Peyer's patch (tissue), 4 donors: Measurements from ENCODE around the gene GABPB1.

ENCODE experiments used
- CTCF ChIP-seq, 6 experiments: fragments of 450-650 bp in 4 of 6; fragments of 200-600 bp in 2 of 6; sonication (generic) in 1 of 6; IDR thresholded peaks; one replicate each; pipeline ENCODE4 v1.5.1; 2017 to 2019; ENCODE audit warnings: antibody characterized with exemption in 6 of 6, mild to moderate bottlenecking in 3 of 6, moderate library complexity in 1 of 6
- POLR2A ChIP-seq, 2 donors: fragments of 450-650 bp; IDR thresholded peaks; one replicate each; pipeline ENCODE4 v1.5.1; 2017; ENCODE audit warnings: antibody characterized with exemption in 2 of 2, mild to moderate bottlenecking in 2 of 2, moderate library complexity in 2 of 2

- TF ChIP-seq CTCF (IDR thresholded peaks at IDR 0.05) (no peak), POLR2A (IDR thresholded peaks at IDR 0.05) (no peak)
Observed at GRCh38 chr15:50251638-50252182, 103.3 kb downstream of the GABPB1 start.
